Activated CD4-positive, alpha-beta T cell treated with anti-CD3 and anti-CD28 coated beads, Interleukin-2, amount 50 U/mL, for 16 hours (primary cell): Measurements from ENCODE around the gene MPV17L2.
"Not testable (repeated sequence)": the region's sequence is repeated elsewhere in the genome, so short reads cannot be mapped to it uniquely, and the experiment has no call there.

Source experiments
- DNase-seq: peaks from one replicate; pipeline ENCODE4 v3.0.0-alpha.2; 2020

Gene MPV17L2

DNA sequence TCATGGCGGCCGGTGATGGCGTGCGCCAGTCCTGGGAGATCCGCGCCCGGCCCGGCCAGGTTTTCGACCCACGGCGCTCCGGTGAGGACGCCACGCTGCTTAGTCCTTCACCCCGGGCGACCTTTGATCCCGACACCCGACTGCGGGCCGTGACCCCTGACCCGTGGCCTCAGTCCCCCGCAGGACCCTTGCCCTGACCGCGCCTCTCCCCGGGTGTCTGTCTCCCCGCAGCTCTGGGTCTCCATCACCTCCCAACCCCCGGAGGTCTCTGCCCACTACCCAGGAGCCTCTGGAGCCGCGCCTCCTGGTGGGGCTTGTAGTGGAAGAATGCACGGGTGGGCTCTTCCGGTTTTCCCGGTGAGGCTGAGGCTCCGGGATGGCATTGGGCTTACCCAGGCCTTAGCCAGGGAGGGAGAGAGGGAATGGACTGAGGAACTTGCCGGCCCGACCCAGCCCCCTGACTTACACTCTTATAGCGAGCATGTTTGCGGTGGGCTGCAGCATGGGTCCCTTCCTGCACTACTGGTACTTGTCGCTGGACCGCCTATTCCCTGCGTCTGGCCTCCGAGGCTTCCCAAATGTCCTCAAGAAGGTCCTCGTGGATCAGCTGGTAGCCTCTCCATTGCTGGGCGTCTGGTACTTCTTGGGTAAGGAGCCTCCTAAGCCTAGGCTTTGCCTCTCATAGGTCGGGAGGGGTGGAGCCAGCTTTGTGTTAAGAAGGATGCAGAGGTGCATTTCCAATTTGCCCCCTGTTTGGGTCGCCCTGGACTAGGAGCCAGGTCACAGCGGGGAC is 566 bp downstream of the MPV17L2 start:
- no peak for DNase-seq

DNA sequence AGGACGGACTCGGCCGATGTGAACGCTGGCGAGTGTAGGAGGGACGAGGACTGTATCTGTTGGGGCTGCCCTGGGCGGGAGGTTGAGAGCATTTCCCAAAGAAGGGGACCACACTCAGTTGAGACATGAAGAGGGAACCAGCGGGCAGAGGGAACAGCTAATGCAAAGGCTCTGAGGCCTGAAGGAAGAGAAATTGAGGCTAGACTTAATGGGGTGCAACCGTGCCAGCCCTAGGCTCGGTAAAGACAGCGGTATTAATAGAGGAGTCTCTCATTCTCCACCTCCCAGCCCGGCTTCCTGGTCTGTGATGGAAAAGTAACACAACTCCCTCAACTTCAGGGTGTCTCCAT is 1.1 kb downstream of the MPV17L2 start:
- no peak for DNase-seq

DNA sequence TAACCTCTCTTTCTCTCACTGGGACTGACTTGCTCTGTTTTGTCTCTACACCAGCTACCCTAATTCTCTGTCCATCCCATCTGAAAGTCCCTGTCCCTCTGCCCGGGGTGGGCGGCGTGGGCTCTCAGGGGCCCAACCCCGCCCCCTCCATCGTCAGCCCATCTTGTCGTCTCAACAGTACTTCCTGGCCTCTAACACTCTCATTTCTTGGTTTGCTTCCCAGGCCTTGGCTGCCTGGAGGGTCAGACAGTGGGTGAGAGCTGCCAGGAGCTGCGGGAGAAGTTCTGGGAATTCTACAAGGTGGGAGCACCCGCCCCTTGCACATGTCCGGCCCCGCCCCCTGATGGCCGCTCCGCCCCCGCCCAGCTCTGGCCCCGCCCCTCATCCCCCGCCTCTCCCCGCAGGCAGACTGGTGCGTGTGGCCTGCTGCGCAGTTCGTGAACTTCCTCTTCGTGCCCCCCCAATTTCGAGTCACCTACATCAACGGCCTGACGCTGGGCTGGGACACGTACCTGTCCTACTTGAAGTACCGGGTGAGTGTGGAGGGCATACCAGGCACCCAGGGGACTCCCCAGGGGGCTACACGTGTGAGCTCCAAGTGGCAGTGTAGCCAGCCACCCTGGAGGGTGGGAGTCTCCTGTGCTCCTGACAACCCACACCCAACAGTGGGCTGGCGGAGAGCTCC is 1.7 kb downstream of the MPV17L2 start:
- DNase-seq = peak; percentile 25

- DNase-seq = no peak
Observed at GRCh38 chr19:18196511-18196845, 3.5 kb downstream of the MPV17L2 start.

GRCh38 chr19:18197306-18197705 is 4.3 kb downstream of the MPV17L2 start:
- no peak for DNase-seq

DNA sequence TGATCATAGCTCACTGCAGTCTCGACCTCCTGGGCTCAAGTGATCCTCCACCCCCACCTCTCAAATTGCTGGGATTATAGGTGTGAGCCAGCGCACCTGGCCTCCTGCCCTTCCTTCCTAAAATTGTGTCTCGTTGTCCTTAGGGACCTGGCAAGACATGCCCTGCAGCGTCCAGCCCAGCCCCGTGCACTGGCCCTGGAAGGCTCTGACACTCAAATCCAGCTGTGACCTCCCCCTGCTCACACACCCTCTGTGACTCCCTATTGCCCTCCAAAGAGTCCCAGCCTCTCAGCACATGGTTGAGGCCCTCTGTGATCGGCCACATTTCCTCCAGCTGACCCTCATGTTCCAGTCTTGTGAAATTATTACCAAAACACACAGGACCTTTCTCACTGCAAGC is 4.9 kb downstream of the MPV17L2 start:
- no peak for DNase-seq

DNA sequence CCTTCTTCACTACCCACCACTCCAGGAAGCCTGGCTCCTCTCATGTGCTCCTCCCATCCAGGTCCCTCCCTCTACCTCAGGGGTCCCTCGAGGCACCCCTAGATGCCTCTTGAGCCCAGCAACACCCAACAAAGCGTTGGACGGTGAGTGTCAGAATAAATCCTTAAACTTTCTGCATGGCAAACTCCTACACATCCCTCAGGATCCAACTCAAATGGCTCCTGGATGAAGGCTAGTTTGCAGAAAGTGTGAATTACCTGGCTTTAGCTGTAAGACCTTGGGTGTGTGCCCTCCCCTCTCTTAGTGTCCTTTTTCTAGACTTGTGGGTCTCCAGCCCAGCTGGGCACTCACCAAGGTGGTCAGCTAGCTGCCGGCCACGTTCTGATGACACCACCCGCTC is 5.4 kb downstream of the MPV17L2 start:
- DNase-seq = no peak

GRCh38 chr19:18202397-18202777 is 9.4 kb downstream of the MPV17L2 start:
- DNase-seq = no peak

- DNase-seq = peak; percentile 29
Observed at GRCh38 chr19:18202778-18203407, 9.9 kb downstream of the MPV17L2 start.

DNA sequence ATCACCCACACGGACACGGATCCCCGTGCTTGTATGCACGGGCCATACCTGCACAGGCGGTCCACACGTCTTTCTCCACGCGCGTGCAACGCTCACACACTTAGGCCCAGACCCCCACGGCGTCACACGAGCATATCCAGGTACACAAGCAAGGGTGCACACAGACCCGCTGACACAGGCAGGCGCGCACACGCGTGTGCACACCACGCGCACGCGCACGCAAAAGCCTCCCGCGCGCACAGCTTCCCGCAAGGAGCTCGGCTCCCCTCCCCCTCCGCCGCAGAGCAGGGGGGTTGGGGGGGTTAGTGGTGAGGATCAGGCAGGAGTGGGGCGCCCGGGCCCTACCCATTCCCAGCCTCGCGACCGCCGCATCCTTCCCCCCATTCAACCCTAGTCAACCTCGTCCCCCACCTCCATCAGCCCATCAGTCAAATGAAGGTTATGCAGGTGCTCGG is 10.4 kb downstream of the MPV17L2 start:
- DNase-seq = peak; percentile 41

DNA sequence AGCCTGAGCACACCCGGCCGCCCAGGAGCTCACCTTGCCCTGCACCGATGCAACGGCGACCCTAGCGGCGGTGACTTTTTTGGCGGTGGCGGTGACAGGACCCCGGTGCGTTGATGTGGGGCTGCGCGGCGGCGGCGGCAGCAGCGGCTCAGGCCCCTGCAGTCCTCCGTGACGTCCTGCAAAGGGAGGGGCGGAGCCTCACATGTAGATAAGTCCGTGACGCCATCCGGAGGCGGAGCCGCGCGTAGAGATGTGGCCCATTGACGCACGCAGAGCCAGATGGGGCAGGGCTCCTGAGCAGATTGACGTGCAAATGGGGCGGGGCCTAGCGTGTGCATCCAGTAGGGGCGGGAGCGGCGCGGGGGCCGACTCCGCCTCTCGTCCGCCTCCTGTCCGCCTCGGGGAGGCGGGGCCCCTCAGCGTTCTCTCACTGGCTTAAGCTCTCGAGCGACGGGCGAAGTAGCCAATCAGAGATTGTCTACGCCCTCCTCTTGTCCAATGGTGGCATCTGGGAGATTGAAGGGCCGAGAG is 10.9 kb downstream of the MPV17L2 start, which contains the start of gene RAB3A:
Gene RAB3A, minus strand, starts transcription at position 180 of the 531 bp plus-strand sequence. CDS start 1,302 bp downstream, outside the sequence.
- DNase-seq = peak; percentile 100

DNA sequence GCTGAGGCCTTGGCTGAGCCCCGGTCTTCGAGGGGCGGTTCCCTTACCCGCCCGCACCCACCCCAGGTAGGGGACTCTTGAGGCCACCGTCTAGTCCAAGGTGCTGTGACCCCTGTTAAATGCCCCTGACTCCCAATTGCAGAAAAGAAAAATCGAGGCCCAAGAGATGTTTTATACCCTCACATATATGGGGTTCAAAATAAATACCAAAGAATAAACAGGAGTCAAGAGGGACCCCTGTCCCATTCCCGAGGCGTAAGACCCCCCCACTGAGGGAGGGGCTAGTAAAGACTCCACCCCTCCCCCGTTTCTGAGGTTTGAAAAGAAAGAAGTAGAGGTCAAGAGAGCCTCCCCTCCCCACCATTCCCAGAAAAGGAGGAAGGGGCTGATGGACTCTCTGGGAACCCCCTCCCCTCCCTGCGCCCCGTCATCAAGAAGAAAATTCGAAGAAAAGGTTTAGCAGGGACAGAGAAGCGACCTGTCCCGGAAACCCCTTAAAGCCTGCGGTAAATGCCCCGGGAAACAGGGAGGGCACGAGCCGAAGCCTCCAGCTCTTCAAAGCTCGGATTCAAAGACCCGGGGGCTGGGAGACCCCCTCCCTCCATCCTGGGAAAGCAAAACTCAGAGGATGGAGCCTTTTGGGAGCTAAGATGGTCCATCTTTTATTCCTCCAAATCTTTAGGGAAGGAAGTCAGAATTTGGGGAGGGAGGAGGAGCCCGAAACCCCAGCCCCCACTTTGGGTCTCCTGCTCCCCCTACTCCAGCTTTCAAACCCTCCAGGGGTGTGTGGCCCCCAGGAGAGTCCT is 11.6 kb downstream of the MPV17L2 start:
- peak; percentile 23 for DNase-seq

- DNase-seq = peak; percentile 39
Observed at GRCh38 chr19:18205200-18205892, 12.3 kb downstream of the MPV17L2 start.

DNA sequence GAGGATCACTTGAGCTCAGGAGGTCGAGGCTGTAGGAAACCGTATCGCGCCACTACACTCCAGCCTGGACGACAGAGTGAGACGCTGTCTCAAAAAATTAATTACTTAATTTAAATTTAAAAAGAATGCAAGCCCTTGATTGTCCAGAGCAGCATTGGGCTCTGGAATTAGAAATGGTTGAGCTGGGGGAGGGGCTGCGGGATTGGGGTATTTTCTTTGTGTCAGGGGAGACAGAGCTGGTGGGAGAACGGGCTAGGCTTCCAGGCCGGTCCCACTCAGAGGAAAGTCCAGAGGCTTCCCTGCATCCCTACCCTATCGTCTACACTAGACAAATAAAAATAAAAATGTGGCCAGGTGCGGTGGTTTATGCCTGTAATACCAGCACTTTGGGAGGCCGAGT is 13.0 kb downstream of the MPV17L2 start:
- no peak for DNase-seq

GRCh38 chr19:18208098-18208951 is 15.3 kb downstream of the MPV17L2 start:
- DNase-seq = peak; percentile 28

DNA sequence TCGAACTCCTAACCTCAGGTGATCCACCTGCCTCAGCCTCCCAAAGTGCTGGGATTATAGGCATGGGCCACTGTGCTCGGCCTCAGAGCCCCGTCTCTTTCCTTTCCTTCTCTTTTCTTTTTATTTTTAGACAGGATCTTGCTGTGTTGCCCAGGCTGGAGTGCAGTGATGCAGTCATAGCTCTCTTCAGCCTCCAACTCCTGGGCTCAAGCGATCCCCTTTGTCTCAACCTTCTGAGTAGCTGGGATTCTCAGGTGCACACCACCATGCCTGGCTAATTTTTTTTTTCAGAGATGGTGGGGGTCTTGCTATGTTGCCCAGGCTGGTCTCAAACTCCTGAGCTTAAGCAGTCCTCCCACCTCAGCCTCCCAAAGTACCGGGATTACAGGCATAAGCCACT is 16.9 kb downstream of the MPV17L2 start:
- not testable (repeated sequence) for DNase-seq

DNA sequence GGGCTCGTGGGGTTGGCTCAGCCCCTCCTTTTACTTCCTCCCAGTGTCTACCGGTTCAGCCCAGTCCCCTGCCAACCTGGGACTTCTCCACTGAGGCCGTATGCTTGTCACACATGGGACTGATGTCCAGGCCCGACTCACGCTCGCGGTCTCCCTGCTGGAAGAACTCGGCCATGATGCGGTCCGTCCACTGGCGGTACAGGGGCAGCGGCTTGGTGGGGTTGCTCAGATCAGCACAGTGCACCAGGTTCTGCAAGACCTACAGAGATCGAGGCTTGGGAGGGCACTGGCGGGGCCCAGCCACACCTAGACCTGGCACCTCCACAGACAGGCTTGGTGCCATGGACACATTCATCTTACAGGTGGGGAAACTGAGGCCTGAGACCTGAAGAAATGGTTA is 18.7 kb downstream of the MPV17L2 start:
- DNase-seq = no peak

DNA sequence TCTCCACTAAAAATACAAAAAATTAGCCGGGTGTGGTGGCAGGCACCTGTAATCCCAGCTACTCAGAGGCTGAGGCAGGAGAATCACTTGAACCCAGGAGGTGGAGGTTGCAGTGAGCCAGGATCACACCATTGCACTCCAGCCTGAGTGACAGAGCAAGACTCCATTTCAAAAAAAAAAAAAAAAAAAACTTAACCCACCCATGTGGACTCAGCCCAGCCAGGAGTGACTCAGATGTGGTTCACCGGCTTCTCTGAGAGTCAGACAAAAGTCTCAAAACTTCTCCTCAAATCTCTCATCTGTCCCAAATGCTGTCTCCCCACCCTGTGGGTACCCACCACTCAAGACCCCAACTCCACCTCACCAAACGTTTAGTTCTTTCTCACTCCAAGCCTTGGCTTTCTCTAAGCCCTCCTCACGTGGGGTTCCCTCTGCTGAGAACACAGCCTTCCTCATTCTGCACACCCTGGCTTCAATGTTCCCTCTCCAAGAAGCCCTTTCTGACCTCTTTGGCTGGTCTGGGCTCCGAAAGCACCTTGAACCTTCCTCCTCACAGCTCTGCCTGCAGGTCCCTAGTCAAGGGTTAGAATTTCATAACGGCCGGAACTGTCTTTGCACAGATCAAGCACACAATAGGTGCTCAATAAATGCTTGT is 21.9 kb downstream of the MPV17L2 start:
- DNase-seq = no peak

- DNase-seq = no peak
Observed at GRCh38 chr19:18216789-18217188, 23.8 kb downstream of the MPV17L2 start.

- DNase-seq = no peak
Observed at GRCh38 chr19:18218159-18218558, 25.1 kb downstream of the MPV17L2 start.

- DNase-seq = no peak
Observed at GRCh38 chr19:18218600-18218999, 25.6 kb downstream of the MPV17L2 start.
